Measurements from ENCODE around the gene NAPSA. TPM values are rescaled to one million over a fixed set of nuclear protein-coding genes. Genes with fewer than 3 reads are reported as not detected.
A peak's percentile ranks its signal among the peaks of the same experiment; 100 is the strongest.

NAPSA gene
- total and polyA plus RNA-seq, 10 of the 15 experiments (the other 5 are each of a cell fraction or from before 2014, with no cell fraction given) = 6.7 to 45.4 (median 17.1) TPM

DNA sequence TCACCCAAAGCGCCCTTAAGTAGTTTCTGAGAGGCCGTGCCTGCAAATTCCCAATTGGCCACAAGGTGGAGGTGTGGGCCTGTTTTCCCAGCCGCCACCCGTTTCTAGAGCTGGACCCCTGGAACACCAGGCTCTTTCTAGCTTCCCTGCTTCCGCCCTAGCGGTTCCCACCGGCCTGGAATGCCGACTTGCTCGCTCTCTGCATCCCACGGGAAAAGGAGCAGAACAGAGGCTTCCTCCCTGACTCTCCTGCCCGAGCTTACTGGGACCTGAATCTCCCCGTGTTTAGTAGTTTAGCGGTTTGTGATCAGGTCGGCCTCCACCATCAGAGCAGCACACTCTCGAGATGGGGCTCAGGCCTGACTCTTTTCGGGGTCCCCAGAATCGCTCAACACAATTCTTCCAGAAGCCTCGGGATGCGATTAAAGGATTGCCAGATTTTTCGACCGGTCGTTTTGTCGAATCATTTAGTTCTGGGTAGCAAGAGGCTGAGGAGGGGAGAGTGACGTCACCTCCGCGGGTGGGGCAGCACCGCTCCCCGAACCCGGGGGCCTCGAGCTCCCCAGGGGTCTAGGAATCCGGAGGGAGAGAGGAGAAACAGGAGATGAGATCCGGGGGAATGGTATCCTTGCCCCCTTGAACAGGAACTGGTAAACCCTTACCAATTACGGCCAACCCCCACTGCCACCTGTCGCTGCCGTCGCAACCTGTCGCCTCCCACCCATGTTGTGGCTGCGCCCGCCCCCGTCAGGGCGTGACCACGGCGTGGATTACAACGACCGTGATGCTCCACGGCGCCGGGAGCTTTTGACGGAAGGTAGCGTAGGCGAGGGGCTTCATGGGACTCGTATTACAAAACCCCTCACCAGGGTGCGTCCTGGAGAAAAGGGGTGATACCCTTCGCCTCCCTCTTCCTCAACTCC lies 8.0 kb downstream of the NAPSA start (continued):
- TF ChIP-seq, protein P1, sequence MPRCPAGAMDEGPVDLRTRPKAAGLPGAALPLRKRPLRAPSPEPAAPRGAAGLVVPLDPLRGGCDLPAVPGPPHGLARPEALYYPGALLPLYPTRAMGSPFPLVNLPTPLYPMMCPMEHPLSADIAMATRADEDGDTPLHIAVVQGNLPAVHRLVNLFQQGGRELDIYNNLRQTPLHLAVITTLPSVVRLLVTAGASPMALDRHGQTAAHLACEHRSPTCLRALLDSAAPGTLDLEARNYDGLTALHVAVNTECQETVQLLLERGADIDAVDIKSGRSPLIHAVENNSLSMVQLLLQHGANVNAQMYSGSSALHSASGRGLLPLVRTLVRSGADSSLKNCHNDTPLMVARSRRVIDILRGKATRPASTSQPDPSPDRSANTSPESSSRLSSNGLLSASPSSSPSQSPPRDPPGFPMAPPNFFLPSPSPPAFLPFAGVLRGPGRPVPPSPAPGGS (IDR thresholded peaks at IDR 0.05; ENCODE audit: borderline replicate concordance, insufficient read depth, low read depth, low read length, poor library complexity, severe bottlenecking) = peak; percentile 34
- TF ChIP-seq CEBPB (IDR thresholded peaks at IDR 0.05; ENCODE audit: borderline replicate concordance in 1 of 2, low read depth in 2 of 2, low read length in 2 of 2) = no peak
- TF ChIP-seq ZNF384 (IDR thresholded peaks at IDR 0.05; ENCODE audit: borderline replicate concordance, low read depth, low read length) = no peak
- TF ChIP-seq, protein P2, sequence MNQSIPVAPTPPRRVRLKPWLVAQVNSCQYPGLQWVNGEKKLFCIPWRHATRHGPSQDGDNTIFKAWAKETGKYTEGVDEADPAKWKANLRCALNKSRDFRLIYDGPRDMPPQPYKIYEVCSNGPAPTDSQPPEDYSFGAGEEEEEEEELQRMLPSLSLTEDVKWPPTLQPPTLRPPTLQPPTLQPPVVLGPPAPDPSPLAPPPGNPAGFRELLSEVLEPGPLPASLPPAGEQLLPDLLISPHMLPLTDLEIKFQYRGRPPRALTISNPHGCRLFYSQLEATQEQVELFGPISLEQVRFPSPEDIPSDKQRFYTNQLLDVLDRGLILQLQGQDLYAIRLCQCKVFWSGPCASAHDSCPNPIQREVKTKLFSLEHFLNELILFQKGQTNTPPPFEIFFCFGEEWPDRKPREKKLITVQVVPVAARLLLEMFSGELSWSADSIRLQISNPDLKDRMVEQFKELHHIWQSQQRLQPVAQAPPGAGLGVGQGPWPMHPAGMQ (IDR thresholded peaks at IDR 0.05; ENCODE audit: borderline replicate concordance) = no peak
- TF ChIP-seq EED (IDR thresholded peaks at IDR 0.05; ENCODE audit: low read depth) = peak; percentile 86
- TF ChIP-seq, protein P3, sequence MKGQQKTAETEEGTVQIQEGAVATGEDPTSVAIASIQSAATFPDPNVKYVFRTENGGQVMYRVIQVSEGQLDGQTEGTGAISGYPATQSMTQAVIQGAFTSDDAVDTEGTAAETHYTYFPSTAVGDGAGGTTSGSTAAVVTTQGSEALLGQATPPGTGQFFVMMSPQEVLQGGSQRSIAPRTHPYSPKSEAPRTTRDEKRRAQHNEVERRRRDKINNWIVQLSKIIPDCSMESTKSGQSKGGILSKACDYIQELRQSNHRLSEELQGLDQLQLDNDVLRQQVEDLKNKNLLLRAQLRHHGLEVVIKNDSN (IDR thresholded peaks at IDR 0.05; ENCODE audit: borderline replicate concordance, extremely low read length, insufficient read depth, low read depth, low read length) = no peak
- peak; percentile 30; the same call in 1 of the 2 replicates for TF ChIP-seq JUNB (IDR thresholded peaks at IDR 0.05)

All from GM12878 (cell line).